SH-SY5Y (cell line): Measurements from ENCODE around the gene FAM228A.

Experiments used
- GATA2 ChIP-seq: IDR thresholded peaks from 2 replicates; pipeline ENCODE4 v1.6.1; 2011; ENCODE audit warnings: mild to moderate bottlenecking, low read depth, low read length
- GATA3 ChIP-seq: IDR thresholded peaks from 2 replicates; pipeline ENCODE4 v1.6.1; 2011; ENCODE audit warnings: low read depth, mild to moderate bottlenecking, low read length, moderate library complexity

The FAM228A gene

DNA sequence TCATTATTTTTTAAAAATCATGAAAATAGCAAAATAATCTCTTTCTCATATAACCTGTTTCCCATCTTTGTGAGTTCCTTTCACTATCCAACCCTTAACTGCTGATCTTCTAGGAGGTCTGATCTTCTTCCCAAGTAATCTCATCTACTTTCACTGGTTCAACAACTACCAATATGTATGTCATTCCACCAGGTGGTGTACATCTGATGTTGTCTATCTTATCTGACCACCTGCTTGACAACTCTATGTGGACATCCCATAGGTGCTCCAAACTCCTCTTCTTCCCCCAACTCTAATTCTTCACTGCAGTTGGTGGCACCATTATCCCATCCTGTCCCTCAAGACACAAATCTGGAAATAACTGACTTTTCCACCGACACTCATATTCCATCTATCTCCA lies 62.5 kb downstream of the FAM228A start:
- TF ChIP-seq GATA2 (no peak), GATA3 (no peak)

DNA sequence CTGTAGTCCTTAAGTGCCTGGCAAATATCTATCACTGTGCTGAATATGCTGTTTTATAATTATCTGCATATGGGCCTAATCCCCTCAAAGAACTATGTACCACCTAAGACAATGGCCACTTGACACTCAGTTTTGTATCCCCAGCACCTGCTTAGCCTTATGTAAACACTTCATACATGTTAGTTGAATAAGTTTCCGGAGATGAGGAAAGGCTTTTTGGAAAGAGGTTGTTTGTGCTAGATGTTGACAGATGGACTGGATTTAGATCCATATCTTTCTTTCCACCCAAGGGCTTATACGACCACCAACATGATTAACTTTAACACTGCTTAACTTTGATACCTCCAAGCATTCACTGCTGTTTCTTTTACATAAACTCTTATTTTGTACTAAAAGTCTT lies 63.3 kb downstream of the FAM228A start:
- TF ChIP-seq GATA3 (peak; percentile 86), GATA2 (peak; percentile 72)

DNA sequence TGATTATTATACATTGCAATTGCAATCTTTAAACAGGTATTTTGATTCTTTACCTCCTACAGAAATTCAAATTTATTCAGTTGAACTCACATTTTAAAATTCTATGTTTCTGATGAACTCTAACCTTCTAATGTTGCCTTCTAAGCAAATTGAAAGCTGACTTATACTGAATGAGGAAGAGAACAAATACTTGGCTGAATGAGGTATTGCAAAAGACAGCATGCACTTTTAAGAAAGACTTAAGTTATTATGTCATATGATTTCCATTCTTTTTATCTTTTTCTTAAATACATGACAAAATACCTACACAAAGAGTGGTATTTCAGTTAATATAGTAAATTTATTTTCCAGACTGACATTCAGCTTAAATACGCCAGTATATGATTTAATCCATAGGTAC lies 64.7 kb downstream of the FAM228A start:
- TF ChIP-seq GATA2, result no peak
- no peak for TF ChIP-seq GATA3
